ENCODE results near the gene DDX6. TPM values are rescaled to one million over a fixed set of nuclear protein-coding genes. Genes with fewer than 3 reads are reported as not detected.

DDX6 gene
- polyA plus RNA-seq, 2 of the 4 experiments (the other 2 are of a cell fraction) = 36.3 to 41.4 TPM

GRCh38 chr11:118799372-118799771, 8.4 kb upstream of the DDX6 start:
- Histone ChIP-seq H3K9me3 (no peaks in the 10 kb centered on the region), H3K27ac (no peak overlapping the region), H3K4me1 (no peaks in the 10 kb centered on the region), H3K4me3 (no peak overlapping the region), H3K4me2 (no peak overlapping the region)
- no peak for TF ChIP-seq CHD2 (IDR thresholded peaks at IDR 0.05; ENCODE audit: low read length, partially characterized antibody)
- TF ChIP-seq NFE2L2 (conservative IDR thresholded peaks at IDR 0.05; ENCODE audit: low read length) = no peak
- no peak for TF ChIP-seq EHMT2 (IDR thresholded peaks at IDR 0.05; ENCODE audit: low read depth)
- TF ChIP-seq RAD21 (conservative IDR thresholded peaks at IDR 0.05 in 1 of 2, IDR thresholded peaks at IDR 0.05 in 1 of 2) = no peak
- TF ChIP-seq RNF2 (IDR thresholded peaks at IDR 0.05; ENCODE audit: borderline replicate concordance, low read depth) = no peak
- TF ChIP-seq ZSCAN20 (CRISPR knock-in tag; IDR thresholded peaks at IDR 0.05) = no peak
- TF ChIP-seq CEBPB (IDR thresholded peaks at IDR 0.05) = no peak
- no peak for TF ChIP-seq ESRRA (IDR thresholded peaks at IDR 0.05; ENCODE audit: borderline replicate concordance, low read length)
- ChIA-PET CTCF (interaction anchor here (1.1 to 1.9 kb wide), 3 partner anchors 10 to 128 kb away, joined by 3 to 6 read pairs (median 5); no protein-coding TSS in a partner anchor), POLR2A (interaction anchor here (0.6 to 0.7 kb wide), 2 partner anchors 8 to 98 kb away, joined by 4 to 10 read pairs; partner anchors contain the start of gene DDX6)
- FAIRE-seq (no peak), DNase-seq (ENCODE audit: low read depth in 1 of 2, low spot score in 1 of 2) (no peak), ATAC-seq (no peak)

- CTCF ChIA-PET = interaction anchor here (3.0 kb wide), 1 partner anchor 108 kb away, joined by 12 read pairs; no protein-coding TSS in a partner anchor
- no peaks in the 10 kb centered on the region for H3K9me3 ChIP-seq
- no peak for TF ChIP-seq HOXB13 (CRISPR knock-in tag; IDR thresholded peaks at IDR 0.05; ENCODE audit: low read depth)
- TF ChIP-seq SREBF2 (IDR thresholded peaks at IDR 0.05) = no peak
- TF ChIP-seq ZSCAN20 (CRISPR knock-in tag; IDR thresholded peaks at IDR 0.05) = no peak
- no peak for TF ChIP-seq NR3C1 (IDR thresholded peaks at IDR 0.05)
- no peak for TF ChIP-seq ELK1 (IDR thresholded peaks at IDR 0.05; ENCODE audit: low read depth, low read length)
- no peak overlapping the region for H3K4me2 ChIP-seq
- DNase-seq (ENCODE audit: low read depth in 1 of 2, low spot score in 1 of 2) (no peak), ATAC-seq (no peak), FAIRE-seq (no peak)
- no peak overlapping the region for H3K4me3 ChIP-seq
- peaks cover 8% of the 10 kb centered on the region for H3K4me1 ChIP-seq
- WGBS (ENCODE audit: missing lambda C conversion rate) = 84% methylated on average over 11 of the region's 11 CpGs
- POLR2A ChIA-PET = no interaction called here
- H3K27ac ChIP-seq = no peak overlapping the region
Observed at GRCh38 chr11:118797510-118797909, 6.5 kb upstream of the DDX6 start.

- WGBS (ENCODE audit: missing lambda C conversion rate) = 9% methylated on average over 8 of the region's 8 CpGs
- TF ChIP-seq MAX (IDR thresholded peaks at IDR 0.05) = 0 out of 2 replicates have a peak, but pooled peaks have one; percentile 26
- TF ChIP-seq JUN (IDR thresholded peaks at IDR 0.05) = peak; percentile 39 to 66; a peak in 1 of 5 replicates
- no peak for TF ChIP-seq MAZ (IDR thresholded peaks at IDR 0.05; ENCODE audit: borderline replicate concordance, low read depth, low read length)
- TF ChIP-seq REST (IDR thresholded peaks at IDR 0.05) = no peak
- TF ChIP-seq CTCF (IDR thresholded peaks at IDR 0.05) = no peak
- no peak for TF ChIP-seq GATA3 (IDR thresholded peaks at IDR 0.05; ENCODE audit: borderline replicate concordance)
- TF ChIP-seq HEYL (CRISPR knock-in tag; IDR thresholded peaks at IDR 0.05) = no peak
- no peak for TF ChIP-seq ATOH8 (CRISPR knock-in tag; IDR thresholded peaks at IDR 0.05; ENCODE audit: low read depth)
- TF ChIP-seq RAD21 (conservative IDR thresholded peaks at IDR 0.05 in 1 of 2, IDR thresholded peaks at IDR 0.05 in 1 of 2) = no peak
- TF ChIP-seq BCL3 (IDR thresholded peaks at IDR 0.05) = peak; percentile 46; the same call in 1 of the 3 replicates
- no peak for TF ChIP-seq FOSB (CRISPR knock-in tag; IDR thresholded peaks at IDR 0.05)
- TF ChIP-seq RARB (CRISPR knock-in tag; IDR thresholded peaks at IDR 0.05) = no peak
- no peak for TF ChIP-seq ZFP36 (IDR thresholded peaks at IDR 0.05; ENCODE audit: borderline replicate concordance, partially characterized antibody)
Observed at GRCh38 chr11:118792570-118793124, 1.7 kb upstream of the DDX6 start.

More at GRCh38 chr11:118792570-118793124, 1.7 kb upstream of the DDX6 start:
- Histone ChIP-seq H3K4me1 (peaks cover 17% of the 10 kb centered on the region), H3K4me3 (peak overlapping the region; percentile 69), H3K27ac (peak overlapping the region; percentile 100), H3K4me2 (peak overlapping the region; percentile 91), H3K9me3 (no peaks in the 10 kb centered on the region)
- peak; percentile 76 to 87 for ATAC-seq
- ChIA-PET POLR2A (interaction anchor here (0.6 to 1.1 kb wide), 2 partner anchors 104 to 133 kb away, joined by 3 to 4 read pairs; partner anchors contain the start of gene BCL9L), CTCF (interaction anchor here (0.6 to 3.9 kb wide), 10 partner anchors 8 to 165 kb away, joined by 3 to 18 read pairs (median 4); partner anchors contain the start of gene BCL9L)
- peak; percentile 86 to 93 for DNase-seq (ENCODE audit: low read depth in 1 of 2, low spot score in 1 of 2)
- FAIRE-seq = no peak
